Muscle layer of duodenum (tissue), 2 donors: ENCODE results near the gene CSK.
A peak's percentile ranks its signal among the peaks of the same experiment; 100 is the strongest.

Experiments
- H3K27ac ChIP-seq: one replicate; pipeline ENCODE4 v1.7.0; 2013; ENCODE audit warnings: mild to moderate bottlenecking, low read length
- H3K27me3 ChIP-seq: one replicate; pipeline ENCODE4 v1.7.0; 2013; ENCODE audit warnings: low read depth, mild to moderate bottlenecking, control low read depth, low read length
- H3K36me3 ChIP-seq, 2 donors: one replicate each; pipeline ENCODE4 v1.7.0; 2013; ENCODE audit warnings: low read length in 2 of 2, control low read depth in 1 of 2, mild to moderate bottlenecking in 1 of 2; ENCODE audit not compliant: insufficient read depth in 2 of 2, control insufficient read depth in 1 of 2
- H3K4me1 ChIP-seq, 2 donors: one replicate each; pipeline ENCODE4 v1.7.0; 2013; ENCODE audit warnings: low read length in 2 of 2, mild to moderate bottlenecking in 2 of 2, control low read depth in 1 of 2, moderate library complexity in 1 of 2; ENCODE audit not compliant: insufficient read depth in 2 of 2, control insufficient read depth in 1 of 2
- H3K4me3 ChIP-seq, 2 donors: one replicate each; pipeline ENCODE4 v1.7.0; 2013; ENCODE audit warnings: low read length in 2 of 2, low read depth in 1 of 2, mild to moderate bottlenecking in 1 of 2
- H3K9me3 ChIP-seq, 2 donors: one replicate each; pipeline ENCODE4 v1.7.0; 2013; ENCODE audit warnings: low read length in 2 of 2, control low read depth in 1 of 2, mild to moderate bottlenecking in 1 of 2; ENCODE audit not compliant: control insufficient read depth in 1 of 2
- donor health status: healthy.

CSK gene

GRCh38 chr15:74832826-74833225 lies 50.9 kb downstream of the CSK start:
- no peaks in the 10 kb centered on the region for H3K4me1 ChIP-seq
- H3K27me3 ChIP-seq, result peaks cover 7% of the 10 kb centered on the region
- H3K9me3 ChIP-seq, result no peaks in the 10 kb centered on the region
- no peak overlapping the region for H3K4me3 ChIP-seq
- H3K36me3 ChIP-seq, result peaks cover 0 to 10% of the 10 kb centered on the region in 2 donors
- H3K27ac ChIP-seq, result no peak overlapping the region

- no peak overlapping the region for H3K27ac ChIP-seq
- no peaks in the 10 kb centered on the region for H3K9me3 ChIP-seq
- peaks cover under 1% of the 10 kb centered on the region for H3K27me3 ChIP-seq
- no peak overlapping the region for H3K4me3 ChIP-seq
- peaks cover 2 to 12% of the 10 kb centered on the region in 2 donors for H3K36me3 ChIP-seq
- no peaks in the 10 kb centered on the region for H3K4me1 ChIP-seq
These were observed 51.7 kb downstream of the CSK start for GRCh38 chr15:74833376-74834107.

GRCh38 chr15:74835312-74835823 lies 53.5 kb downstream of the CSK start:
- H3K9me3 ChIP-seq, result no peaks in the 10 kb centered on the region
- no peaks in the 10 kb centered on the region for H3K4me1 ChIP-seq
- H3K36me3 ChIP-seq, result peaks cover 3 to 23% of the 10 kb centered on the region in 2 donors
- no peak overlapping the region for H3K4me3 ChIP-seq
- no peaks in the 10 kb centered on the region for H3K27me3 ChIP-seq
- no peak overlapping the region for H3K27ac ChIP-seq

GRCh38 chr15:74836846-74837245 lies 55.0 kb downstream of the CSK start:
- Histone ChIP-seq H3K4me3 (no peak overlapping the region), H3K36me3 (peaks cover 3 to 23% of the 10 kb centered on the region in 2 donors), H3K27me3 (no peaks in the 10 kb centered on the region), H3K9me3 (no peaks in the 10 kb centered on the region), H3K4me1 (peaks cover 3 to 6% of the 10 kb centered on the region in 2 donors), H3K27ac (no peak overlapping the region)

GRCh38 chr15:74837482-74838136 lies 55.7 kb downstream of the CSK start:
- Histone ChIP-seq H3K4me3 (no peak overlapping the region), H3K36me3 (peaks cover 3 to 23% of the 10 kb centered on the region in 2 donors), H3K9me3 (no peaks in the 10 kb centered on the region), H3K27ac (no peak overlapping the region), H3K4me1 (peaks cover 10 to 12% of the 10 kb centered on the region in 2 donors), H3K27me3 (no peaks in the 10 kb centered on the region)

- Histone ChIP-seq H3K4me3 (no peak overlapping the region), H3K9me3 (no peaks in the 10 kb centered on the region), H3K27me3 (no peaks in the 10 kb centered on the region), H3K27ac (no peak overlapping the region), H3K36me3 (peaks cover 3 to 23% of the 10 kb centered on the region in 2 donors), H3K4me1 (peaks cover 10 to 12% of the 10 kb centered on the region in 2 donors)
These were observed 56.2 kb downstream of the CSK start for GRCh38 chr15:74838137-74838516.

- Histone ChIP-seq H3K4me1 (peaks cover 14 to 19% of the 10 kb centered on the region in 2 donors), H3K27ac (no peak overlapping the region), H3K27me3 (no peaks in the 10 kb centered on the region), H3K36me3 (peaks cover 3 to 23% of the 10 kb centered on the region in 2 donors), H3K9me3 (no peaks in the 10 kb centered on the region), H3K4me3 (no peak overlapping the region)
These were observed 57.1 kb downstream of the CSK start for GRCh38 chr15:74838746-74839525.

- no peak overlapping the region for H3K4me3 ChIP-seq
- peaks cover 14 to 19% of the 10 kb centered on the region in 2 donors for H3K4me1 ChIP-seq
- H3K27ac ChIP-seq, result no peak overlapping the region
- peaks cover 8 to 29% of the 10 kb centered on the region in 2 donors for H3K36me3 ChIP-seq
- H3K9me3 ChIP-seq, result no peaks in the 10 kb centered on the region
- H3K27me3 ChIP-seq, result no peaks in the 10 kb centered on the region
These were observed 57.9 kb downstream of the CSK start for GRCh38 chr15:74839526-74840395.

- Histone ChIP-seq H3K4me3 (peak overlapping the region in 1 of 2 donors; percentile 87), H3K27ac (no peak overlapping the region), H3K9me3 (no peaks in the 10 kb centered on the region), H3K27me3 (no peaks in the 10 kb centered on the region), H3K4me1 (peaks cover 14 to 19% of the 10 kb centered on the region in 2 donors), H3K36me3 (peaks cover 12 to 40% of the 10 kb centered on the region in 2 donors)
These were observed 59.2 kb downstream of the CSK start for GRCh38 chr15:74840851-74841775.

GRCh38 chr15:74841891-74842373 lies 60.1 kb downstream of the CSK start:
- H3K4me3 ChIP-seq, result peak overlapping the region; percentile 87 to 92
- peaks cover 14 to 19% of the 10 kb centered on the region in 2 donors for H3K4me1 ChIP-seq
- H3K27ac ChIP-seq, result no peak overlapping the region
- peaks cover 12 to 32% of the 10 kb centered on the region in 2 donors for H3K36me3 ChIP-seq
- H3K9me3 ChIP-seq, result no peaks in the 10 kb centered on the region
- H3K27me3 ChIP-seq, result no peaks in the 10 kb centered on the region
